ENCODE data around the gene HLA-C. TPM values are rescaled to one million over a fixed set of nuclear protein-coding genes. Genes with fewer than 3 reads are reported as not detected.
"Not testable (repeated sequence)": the region's sequence is repeated elsewhere in the genome, so short reads cannot be mapped to it uniquely, and the experiment has no call there.

HLA-C gene
- 45.5 and 52.0 TPM in 2 replicates for total RNA-seq (2014; rRNA removed; shearing (Covaris generic))

DNA sequence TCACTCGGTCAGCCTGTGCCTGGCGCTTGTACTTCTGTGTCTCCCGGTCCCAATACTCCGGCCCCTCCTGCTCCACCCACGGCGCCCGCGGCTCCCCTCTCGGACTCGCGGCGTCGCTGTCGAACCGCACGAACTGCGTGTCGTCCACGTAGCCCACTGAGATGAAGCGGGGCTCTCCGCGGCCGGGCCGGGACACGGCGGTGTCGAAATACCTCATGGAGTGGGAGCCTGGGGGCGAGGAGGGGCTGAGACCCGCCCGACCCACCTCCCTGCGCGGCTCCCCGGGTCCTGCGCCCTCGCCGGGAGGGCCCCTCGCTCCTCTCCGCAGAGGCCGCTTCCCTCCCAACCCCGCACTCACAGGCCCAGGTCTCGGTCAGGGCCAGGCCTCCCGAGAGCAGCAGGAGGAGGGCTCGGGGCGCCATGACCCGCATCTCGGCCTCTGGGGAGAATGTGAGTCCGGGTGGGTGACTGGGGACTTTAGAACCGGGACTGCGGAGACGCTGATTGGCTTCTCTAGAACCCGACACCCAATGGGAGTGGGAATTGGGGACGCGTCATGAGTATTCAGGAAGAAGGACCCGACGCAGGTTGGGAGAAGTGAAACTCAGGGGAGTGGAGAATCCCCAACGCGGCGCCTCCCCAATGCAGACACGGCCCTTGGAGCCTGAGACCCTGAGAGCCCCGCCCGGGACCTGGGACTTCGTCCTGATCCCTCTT is at the start of gene HLA-C:
HLA-C (minus strand) TSS at position 452 of the 717 bp plus-strand sequence; CDS start at position 431, 21 bp downstream.
- in situ Hi-C loops (cut with HindIII; ENCODE audit: low sequenced_read_pairs) = no loop called here
- DNase-seq (ENCODE audit: low spot score) = peak; percentile 96

DNA sequence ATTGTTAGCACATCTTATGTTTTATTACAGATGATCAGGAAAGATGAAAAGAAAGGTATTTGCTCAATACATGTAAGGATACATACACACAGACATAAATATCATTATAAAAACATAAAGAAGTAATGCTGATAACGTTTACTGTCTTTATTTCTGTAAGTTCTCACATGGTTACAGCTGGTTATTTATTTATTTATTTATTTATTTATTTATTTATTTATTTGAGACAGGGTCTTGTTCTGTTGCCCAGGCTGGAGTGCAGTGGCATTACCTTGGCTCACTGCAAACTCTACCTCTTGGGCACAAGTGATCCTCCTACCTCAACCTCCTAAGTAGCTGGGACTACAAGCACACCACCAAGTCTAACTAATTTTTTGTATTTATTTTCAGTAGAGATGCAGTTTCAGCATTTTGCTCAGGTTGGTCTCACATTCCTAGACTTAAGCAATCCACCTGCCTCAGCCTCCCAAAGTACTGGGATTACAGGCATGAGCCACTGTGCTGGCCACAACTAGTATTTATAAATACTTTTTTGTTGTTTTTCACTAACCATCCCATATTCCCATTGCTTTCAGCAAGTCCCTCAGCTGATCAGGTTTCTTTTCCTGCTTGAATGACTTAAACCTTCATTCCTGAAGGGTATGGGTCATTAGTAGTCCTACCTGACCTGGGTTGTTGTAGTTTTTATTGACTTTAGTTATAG is 49.3 kb upstream of the HLA-C start:
- in situ Hi-C loops (cut with HindIII; ENCODE audit: low sequenced_read_pairs) = no loop called here
- DNase-seq (ENCODE audit: low spot score) = no peak

DNA sequence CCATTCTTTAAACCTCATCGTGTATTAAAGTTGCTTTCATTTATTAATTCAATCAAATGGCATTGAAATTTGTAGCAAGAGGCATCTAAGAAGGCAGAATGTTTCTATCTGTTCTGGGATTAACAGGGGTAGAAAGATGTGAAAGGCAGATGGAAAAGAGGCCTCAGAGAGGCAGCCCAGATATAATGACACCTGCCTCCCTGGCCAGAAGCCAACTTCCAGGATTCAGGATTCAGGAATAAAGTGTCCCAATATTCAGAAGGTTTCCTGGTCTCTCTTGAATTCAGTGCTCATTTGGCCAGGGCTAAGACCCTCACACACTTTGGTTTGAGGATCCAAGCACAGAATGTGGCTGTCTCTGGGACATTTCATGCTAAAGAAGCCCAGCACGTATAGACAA is 45.1 kb upstream of the HLA-C start:
- peak; percentile 53 for DNase-seq (ENCODE audit: low spot score)
- in situ Hi-C loops (cut with HindIII; ENCODE audit: low sequenced_read_pairs) = no loop called here

DNA sequence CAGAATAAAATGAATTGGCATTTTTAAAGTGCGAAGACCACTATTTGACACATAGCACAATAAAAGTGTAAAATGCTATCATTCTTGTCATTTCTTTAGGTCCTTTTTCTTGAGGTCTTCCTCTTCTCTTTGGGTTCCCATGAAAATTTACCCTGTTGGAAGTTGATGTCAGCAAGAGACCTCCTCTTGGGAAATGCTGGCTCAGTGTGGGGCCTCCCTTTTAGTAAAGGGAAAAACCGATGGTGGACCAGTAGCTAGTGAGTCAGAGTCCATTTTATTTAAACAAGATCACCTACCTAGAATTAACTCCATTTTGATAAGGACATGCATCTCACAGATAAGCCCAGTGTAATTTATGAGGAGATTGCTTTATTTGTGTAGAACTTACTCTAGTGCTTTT is 37.7 kb upstream of the HLA-C start:
- DNase-seq (ENCODE audit: low spot score) = no peak
- in situ Hi-C loops (cut with HindIII; ENCODE audit: low sequenced_read_pairs) = no loop called here

DNA sequence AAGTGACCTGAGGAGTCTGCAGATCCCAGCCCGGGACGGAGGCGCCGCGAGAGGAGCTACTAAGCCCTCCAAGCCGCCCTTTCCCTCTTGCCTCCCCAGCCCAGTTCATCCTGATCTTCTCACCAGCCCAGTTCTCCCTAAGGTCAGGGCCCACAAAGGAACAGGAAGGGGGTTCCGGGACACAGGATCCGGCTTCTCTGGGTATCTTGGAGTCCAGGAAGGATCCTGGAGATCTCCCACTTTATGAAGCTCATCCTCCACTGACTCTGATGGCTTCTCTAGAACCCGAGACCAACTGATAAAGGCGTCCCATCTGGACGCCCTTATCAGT is 36.9 kb upstream of the HLA-C start:
- in situ Hi-C loops (cut with HindIII; ENCODE audit: low sequenced_read_pairs) = no loop called here
- DNase-seq (ENCODE audit: low spot score) = no peak

DNA sequence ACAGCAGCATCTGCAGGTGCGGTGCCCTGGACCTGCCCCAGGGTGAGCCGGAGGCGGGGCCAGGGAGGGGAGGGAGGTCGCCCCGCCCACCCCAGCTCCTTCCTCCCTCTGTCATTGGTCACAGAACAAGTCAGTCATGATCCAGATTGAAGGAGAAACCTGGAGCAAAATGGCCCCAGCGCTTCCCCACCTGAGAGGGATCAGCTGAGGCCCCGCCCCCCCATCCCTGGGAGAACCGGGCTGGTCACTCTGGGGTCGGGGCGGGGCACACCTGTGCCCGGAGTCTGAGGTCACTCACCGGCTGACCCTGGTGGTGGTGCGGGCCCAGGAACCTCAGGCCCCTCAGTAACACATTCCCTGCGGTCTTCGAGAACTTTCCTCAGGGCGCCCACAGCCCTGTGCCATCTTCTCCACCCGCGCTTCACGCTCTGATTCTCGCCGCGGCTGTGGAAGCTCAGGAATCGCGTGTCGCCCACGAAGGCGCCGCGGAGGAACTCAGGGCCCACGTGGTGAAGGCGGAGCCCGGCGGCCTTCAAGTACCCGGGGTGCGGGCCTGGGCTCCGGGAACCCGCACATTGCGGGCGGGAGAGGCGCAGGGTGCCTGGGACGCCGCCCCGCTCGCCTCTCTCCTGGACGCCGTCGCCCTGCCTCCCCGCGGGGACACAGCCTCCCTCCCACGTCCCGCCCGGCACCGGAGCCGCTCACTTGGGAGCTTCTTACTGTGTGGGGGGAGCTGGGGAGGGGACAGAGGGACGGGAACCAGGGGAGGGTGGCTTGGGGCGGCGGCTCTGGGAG is 36.4 kb upstream of the HLA-C start:
- peak; percentile 75 for DNase-seq (ENCODE audit: low spot score)
- in situ Hi-C loops (cut with HindIII; ENCODE audit: low sequenced_read_pairs) = no loop called here

DNA sequence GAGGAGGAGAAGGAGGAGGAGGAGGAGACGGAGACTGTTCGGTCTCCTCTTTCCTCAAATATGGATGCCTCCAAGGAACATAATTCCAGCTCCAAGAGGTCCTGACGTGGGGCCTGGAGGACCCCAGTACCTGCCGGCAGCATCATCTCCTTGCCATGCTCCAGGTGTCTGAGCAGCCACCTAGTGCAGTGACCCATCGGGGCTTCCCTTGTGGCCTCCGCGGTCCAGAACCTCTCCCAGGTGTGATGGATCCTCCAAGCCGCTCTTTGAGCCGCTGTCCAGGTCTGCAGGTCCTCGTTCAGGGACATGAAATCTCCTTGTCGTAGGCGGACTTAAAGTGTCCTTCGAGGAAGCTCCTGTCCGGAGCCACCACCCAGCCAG is 35.8 kb upstream of the HLA-C start:
- no peak for DNase-seq (ENCODE audit: low spot score)
- in situ Hi-C loops (cut with HindIII; ENCODE audit: low sequenced_read_pairs) = no loop called here

DNA sequence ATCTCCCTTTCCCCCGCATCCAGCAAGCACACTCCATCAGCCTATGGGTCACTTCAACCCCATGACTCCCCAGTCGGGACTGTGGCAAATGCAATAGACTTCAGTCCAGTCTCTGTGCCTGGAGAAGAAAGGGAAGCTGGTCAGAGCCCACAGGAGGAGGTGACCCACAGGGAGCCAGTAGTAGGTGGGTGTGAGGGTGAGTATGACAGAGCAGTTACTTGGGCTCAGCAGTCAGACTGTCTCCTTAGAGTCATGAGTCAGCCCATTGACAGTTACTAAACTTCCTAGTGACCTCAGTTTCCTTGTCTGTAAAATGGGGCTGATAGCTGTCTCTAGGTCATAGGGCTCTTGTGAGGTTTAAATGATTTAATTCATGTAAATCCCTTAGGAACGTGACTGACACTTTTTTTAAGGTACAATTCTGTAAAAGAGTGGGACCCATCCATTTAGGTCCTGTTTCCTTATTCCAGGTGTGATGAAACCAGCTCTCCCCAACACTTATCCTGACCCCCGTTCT is 33.9 kb upstream of the HLA-C start:
- in situ Hi-C loops (cut with HindIII; ENCODE audit: low sequenced_read_pairs) = no loop called here
- DNase-seq (ENCODE audit: low spot score) = no peak

DNA sequence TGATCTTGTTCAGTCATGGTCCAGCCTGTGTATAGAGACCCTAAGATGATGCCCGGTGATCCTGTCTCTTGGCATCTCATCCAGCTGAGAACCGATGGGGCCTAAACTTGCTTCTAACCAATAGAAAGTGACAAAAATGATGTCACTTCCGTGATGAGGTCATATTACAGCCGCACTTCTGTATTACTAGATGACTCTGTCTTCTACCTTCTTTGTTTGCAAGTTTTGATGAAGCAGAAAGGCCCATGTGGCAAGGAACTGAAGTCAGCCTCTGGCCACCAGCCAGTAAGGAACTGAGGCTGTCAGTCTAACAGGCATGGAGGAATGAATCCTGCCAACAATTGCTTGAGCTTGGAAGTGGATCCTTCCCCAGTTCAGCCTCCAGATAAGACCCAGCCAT is 32.8 kb upstream of the HLA-C start:
- no peak for DNase-seq (ENCODE audit: low spot score)
- in situ Hi-C loops (cut with HindIII; ENCODE audit: low sequenced_read_pairs) = no loop called here

DNA sequence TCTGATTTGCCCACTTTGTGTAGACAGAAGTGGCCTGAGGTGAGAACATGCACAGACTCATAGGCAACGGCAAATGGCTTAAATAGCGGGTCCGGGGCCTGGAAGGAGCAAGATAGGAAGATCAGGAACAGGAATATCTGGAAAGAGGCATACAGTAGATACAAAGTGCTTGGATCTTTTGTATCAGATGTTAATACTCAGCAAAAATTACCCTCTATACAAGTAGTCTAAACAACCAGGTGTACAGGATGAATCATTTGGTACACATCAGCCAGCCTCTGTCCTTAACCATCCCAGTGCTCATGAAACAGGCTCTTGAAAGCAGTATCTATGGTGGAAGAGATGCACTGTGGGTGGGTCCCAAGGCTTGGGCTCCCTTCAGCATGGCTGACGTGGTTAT is 28.9 kb upstream of the HLA-C start:
- in situ Hi-C loops (cut with HindIII; ENCODE audit: low sequenced_read_pairs) = no loop called here
- DNase-seq (ENCODE audit: low spot score) = no peak

DNA sequence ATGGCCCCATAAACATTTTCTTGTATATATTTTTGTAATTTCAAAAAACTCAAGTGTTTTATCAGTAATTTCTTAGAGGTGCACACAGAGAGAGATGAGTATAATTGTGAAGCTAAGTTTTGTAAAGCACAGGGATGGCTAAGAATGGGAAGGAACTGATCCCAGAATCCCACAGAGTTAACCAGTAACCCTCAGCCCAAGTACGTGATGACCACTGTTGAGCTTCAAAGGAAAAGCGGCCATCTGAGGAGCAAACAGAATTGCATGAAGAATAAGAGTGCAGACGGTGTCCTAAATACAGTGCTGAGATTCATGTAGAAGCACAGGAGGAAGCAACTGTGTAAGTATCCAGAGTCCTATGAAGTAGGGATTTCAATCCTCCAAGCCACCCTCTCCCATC is 28.1 kb upstream of the HLA-C start:
- in situ Hi-C loops (cut with HindIII; ENCODE audit: low sequenced_read_pairs) = no loop called here
- no peak for DNase-seq (ENCODE audit: low spot score)

DNA sequence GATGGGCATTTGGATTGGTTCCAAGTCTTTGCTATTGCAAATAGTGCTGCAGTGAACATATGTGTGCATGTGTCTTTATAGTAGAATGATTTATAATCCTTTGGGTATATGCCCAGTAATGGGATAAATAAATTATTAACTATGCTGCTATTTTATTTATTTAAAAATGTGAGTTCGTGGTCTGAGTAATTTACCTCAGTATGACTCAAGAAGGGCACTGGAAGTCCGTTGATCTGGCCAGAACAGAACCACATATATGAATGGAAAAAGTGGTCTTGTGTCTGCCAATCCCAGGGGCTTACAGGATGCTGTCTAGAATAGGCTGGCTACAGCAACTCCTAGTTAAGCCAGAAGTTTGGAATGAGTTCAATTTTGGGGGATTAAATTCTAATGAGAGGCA is 27.6 kb upstream of the HLA-C start:
- in situ Hi-C loops (cut with HindIII; ENCODE audit: low sequenced_read_pairs) = no loop called here
- no peak for DNase-seq (ENCODE audit: low spot score)

DNA sequence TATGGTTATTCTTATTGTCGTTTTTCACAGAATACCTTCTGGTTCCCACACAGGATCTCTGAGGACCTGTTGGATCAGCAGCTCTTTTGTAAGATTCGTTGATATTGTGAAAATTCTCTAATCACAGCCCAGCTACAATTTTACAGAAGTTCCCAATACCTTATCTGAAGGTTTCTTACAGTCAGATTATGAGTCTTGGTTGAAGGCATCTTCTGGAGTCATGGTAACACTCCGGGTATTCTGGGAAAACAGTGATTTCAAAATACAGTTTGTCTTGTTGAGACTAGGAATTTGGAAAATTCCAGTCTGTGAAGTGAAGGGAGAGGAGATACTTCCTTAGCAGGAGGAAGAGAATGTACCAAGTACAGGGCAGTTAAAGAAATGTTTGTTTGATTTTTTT is 22.2 kb upstream of the HLA-C start:
- in situ Hi-C loops (cut with HindIII; ENCODE audit: low sequenced_read_pairs) = no loop called here
- DNase-seq (ENCODE audit: low spot score) = no peak

DNA sequence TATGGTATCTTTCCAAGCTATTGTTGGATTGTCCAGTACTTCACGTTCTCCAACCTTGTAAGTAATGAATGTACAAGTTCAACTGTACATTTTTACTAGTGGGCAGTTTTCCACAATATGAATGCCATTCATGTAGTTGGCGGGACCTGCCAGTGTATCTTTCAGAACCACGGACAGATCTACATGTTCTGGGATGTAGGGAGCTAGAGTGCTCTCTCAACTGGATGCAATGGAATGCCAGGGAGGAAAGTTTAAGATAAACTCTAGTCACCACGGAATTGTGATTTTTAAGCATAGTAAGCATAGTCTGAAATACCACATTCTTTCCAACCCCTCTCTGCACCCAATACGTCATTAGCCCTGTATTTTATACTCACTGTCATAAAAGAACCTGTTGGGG is 21.5 kb upstream of the HLA-C start:
- DNase-seq (ENCODE audit: low spot score) = no peak
- in situ Hi-C loops (cut with HindIII; ENCODE audit: low sequenced_read_pairs) = no loop called here

DNA sequence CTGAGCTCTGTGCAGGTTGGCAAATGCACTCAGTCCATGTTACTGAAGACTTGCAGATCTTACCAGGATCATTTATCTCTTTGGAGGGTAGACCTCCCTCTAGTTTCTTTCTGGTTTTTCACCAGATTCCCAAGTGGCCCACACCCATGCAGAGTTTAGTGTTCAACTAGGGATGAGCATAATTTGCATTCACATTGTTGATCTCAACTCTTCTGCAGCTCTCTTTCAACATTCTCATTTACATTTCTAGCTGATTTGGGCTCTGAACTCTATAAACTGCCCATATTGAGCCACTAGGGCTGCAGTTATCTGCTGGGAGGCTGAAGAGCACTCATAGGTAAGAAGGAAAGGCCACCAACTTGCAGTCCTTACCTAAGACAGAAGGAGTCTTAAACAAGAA is 17.9 kb upstream of the HLA-C start:
- in situ Hi-C loops (cut with HindIII; ENCODE audit: low sequenced_read_pairs) = no loop called here
- DNase-seq (ENCODE audit: low spot score) = no peak

DNA sequence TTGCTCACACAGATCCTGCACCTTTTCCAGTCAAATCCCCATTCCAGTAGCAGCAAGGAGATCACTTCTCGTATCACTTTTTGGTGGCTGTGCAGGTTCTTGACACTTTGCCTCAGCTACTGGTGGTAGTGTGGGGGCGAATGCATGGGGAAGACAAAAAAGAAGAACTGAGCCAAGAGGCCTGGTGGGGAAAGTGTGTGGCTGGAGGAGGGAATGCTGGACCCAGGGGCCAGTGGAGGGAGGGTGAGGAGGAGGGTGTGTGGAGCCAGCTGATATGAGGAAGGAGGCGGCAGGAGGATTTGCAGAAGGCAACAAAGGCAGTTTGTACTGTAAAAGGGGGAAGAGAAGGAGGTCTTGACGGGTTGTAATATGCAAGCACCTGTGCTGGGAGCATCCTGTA is 15.7 kb upstream of the HLA-C start:
- no peak for DNase-seq (ENCODE audit: low spot score)
- in situ Hi-C loops (cut with HindIII; ENCODE audit: low sequenced_read_pairs) = no loop called here

DNA sequence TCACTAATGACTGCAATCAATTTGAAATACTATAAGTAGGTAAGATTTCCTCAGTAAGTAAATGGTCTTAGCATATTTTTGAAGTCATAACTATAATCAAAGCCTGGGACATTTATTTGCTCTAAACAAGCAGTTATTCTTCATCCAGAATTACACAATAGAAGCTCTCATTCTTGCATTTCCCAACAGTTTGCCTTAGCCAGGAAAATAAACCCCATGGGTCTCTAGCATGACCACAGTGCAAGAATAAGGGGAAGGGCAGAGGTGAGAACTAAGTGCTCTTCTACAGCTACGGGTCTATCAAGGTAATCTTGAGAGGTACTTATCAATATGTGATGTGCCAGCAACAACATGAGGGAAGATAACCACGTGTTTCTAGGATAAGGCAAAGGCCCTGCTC is 14.1 kb upstream of the HLA-C start:
- in situ Hi-C loops (cut with HindIII; ENCODE audit: low sequenced_read_pairs) = no loop called here
- DNase-seq (ENCODE audit: low spot score) = no peak

DNA sequence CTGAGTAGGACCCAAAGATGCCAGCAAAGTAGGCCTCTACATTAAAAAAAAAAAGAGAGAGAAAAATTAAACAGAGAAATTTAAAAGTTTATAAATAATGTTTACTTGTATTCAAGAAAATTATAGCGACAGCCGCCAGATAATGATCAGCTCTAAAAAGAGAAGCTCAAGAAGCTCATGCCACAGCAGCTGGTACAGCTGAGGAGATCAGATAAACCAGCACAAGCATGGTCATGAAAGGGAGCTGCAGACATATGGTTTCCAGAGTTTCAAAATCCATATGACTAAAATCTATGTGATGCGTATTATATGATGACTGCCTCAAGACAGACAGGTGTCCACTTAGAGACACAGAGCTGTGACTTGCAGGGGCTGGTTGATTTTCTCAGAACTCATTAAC is 13.6 kb upstream of the HLA-C start:
- DNase-seq (ENCODE audit: low spot score) = no peak
- in situ Hi-C loops (cut with HindIII; ENCODE audit: low sequenced_read_pairs) = no loop called here

DNA sequence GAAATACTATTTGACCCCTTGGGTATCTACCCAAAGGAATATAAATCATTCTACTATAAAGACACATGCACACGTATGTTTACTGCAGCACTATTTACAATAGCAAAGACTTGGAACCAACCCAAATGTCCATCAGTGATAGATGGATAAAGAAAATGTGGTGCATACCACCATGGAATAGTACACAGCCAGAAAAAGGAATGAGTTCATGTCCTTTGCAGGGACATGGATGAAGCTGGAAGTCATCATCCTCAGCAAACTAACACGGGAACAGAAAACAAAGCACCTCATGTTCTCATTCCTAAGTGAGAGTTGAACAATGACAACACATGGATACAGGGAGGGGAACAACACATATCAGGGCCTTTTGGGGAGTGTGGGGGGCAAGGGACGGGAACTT is 7.8 kb upstream of the HLA-C start:
- in situ Hi-C loops (cut with HindIII; ENCODE audit: low sequenced_read_pairs); DNase-seq (ENCODE audit: low spot score): not testable (repeated sequence)

Data from G401 (cell line).